Breast epithelium (tissue), 4 donors: ENCODE measurements around the gene AHDC1. TPM values are rescaled to one million over a fixed set of nuclear protein-coding genes. Genes with fewer than 3 reads are reported as not detected.
"Not testable (repeated sequence)": the region's sequence is repeated elsewhere in the genome, so short reads cannot be mapped to it uniquely, and the experiment has no call there.

Experiments used
- DNase-seq, 2 donors: peaks; one replicate each; pipeline ENCODE4 v3.0.0-alpha.2; 2019; ENCODE audit warnings: low spot score in 2 of 2
- H3K27ac ChIP-seq, 2 donors: fragments of 200-600 bp; sonication (generic) in 1 of 2; one replicate each; pipeline ENCODE4 v1.5.1; 2016 to 2019; ENCODE audit warnings: mild to moderate bottlenecking in 1 of 2
- H3K27me3 ChIP-seq, 2 donors: fragments of 200-600 bp; sonication (generic) in 1 of 2; one replicate each; pipeline versions ENCODE4 v1.5.1 to v1.6.0; 2017 to 2019; ENCODE audit warnings: control low read depth in 1 of 2, mild to moderate bottlenecking in 1 of 2
- H3K36me3 ChIP-seq: fragments of 200-600 bp; one replicate; pipeline ENCODE4 v1.5.1; 2019
- H3K4me1 ChIP-seq, 2 donors: fragments of 200-600 bp; sonication (generic); one replicate each; pipeline ENCODE4 v1.5.1; 2016 to 2019; ENCODE audit warnings: control low read depth in 1 of 2
- H3K4me3 ChIP-seq, 3 donors: fragments of 200-600 bp; sonication (generic); 1 replicate in 2 of 3; 2 replicates in 1 of 3; pipeline ENCODE4 v1.5.1; 2016 to 2019; ENCODE audit warnings: mild to moderate bottlenecking in 3 of 3, moderate library complexity in 2 of 3
- H3K9me3 ChIP-seq, 2 donors: fragments of 200-600 bp; sonication (generic) in 1 of 2; one replicate each; pipeline ENCODE4 v1.5.1; 2016 to 2019; ENCODE audit warnings: control low read depth in 1 of 2
- POLR2A ChIP-seq: fragments of 450-650 bp; IDR thresholded peaks from one replicate; pipeline ENCODE4 v1.6.1; 2016; ENCODE audit warnings: antibody characterized with exemption, mild to moderate bottlenecking, moderate library complexity
- POLR2AphosphoS5 ChIP-seq, 3 donors: sonication (generic); formaldehyde crosslinking; IDR thresholded peaks; one replicate each; pipeline ENCODE4 v1.6.1; 2017; ENCODE audit warnings: antibody characterized with exemption in 3 of 3
- intact Hi-C: fragments of 100-400 bp; cut with DNase I; formaldehyde crosslinking; loops from one replicate; pipeline ENCODE4 v1.15.1; 2023; ENCODE audit warnings: low total_unique reads
- total RNA-seq, 3 donors: library from RNA; depleted of rRNA; stranded (reverse); fragments of >200 nt; gene quantifications; one replicate each; pipeline ENCODE4 v1.1.0, GENCODE V29; 2016
- TF ChIP-seq, protein P1 (sequence below), 3 donors: fragments of 450-650 bp; IDR thresholded peaks; one replicate each; pipeline ENCODE4 v1.5.1; 2016 to 2017; ENCODE audit warnings: antibody characterized with exemption in 3 of 3, mild to moderate bottlenecking in 3 of 3, moderate library complexity in 3 of 3

The AHDC1 gene
- total RNA-seq, 3 donors from 2014 or later: 10.7 to 17.1 (median 15.4) TPM

GRCh38 chr1:27503844-27504587 is 99.9 kb downstream of the AHDC1 start:
- H3K27ac ChIP-seq: peak overlapping the region; percentile 92 to 100
- H3K4me3 ChIP-seq: peak overlapping the region; percentile 1 to 50 (median 13)
- H3K4me1 ChIP-seq: peaks cover 19 to 21% of the 10 kb centered on the region in 2 donors
- intact Hi-C loops: no loop called here
- no peaks in the 10 kb centered on the region for H3K27me3 ChIP-seq
- DNase-seq: no peak
- no peaks in the 10 kb centered on the region for H3K36me3 ChIP-seq
- no peaks in the 10 kb centered on the region for H3K9me3 ChIP-seq
- TF ChIP-seq POLR2AphosphoS5 (IDR thresholded peaks at IDR 0.05) (no peak), POLR2A (no peak)
- TF ChIP-seq, protein P1, sequence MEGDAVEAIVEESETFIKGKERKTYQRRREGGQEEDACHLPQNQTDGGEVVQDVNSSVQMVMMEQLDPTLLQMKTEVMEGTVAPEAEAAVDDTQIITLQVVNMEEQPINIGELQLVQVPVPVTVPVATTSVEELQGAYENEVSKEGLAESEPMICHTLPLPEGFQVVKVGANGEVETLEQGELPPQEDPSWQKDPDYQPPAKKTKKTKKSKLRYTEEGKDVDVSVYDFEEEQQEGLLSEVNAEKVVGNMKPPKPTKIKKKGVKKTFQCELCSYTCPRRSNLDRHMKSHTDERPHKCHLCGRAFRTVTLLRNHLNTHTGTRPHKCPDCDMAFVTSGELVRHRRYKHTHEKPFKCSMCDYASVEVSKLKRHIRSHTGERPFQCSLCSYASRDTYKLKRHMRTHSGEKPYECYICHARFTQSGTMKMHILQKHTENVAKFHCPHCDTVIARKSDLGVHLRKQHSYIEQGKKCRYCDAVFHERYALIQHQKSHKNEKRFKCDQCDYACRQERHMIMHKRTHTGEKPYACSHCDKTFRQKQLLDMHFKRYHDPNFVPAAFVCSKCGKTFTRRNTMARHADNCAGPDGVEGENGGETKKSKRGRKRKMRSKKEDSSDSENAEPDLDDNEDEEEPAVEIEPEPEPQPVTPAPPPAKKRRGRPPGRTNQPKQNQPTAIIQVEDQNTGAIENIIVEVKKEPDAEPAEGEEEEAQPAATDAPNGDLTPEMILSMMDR (IDR thresholded peaks at IDR 0.05): no peak

GRCh38 chr1:27503033-27503432 is 100.9 kb downstream of the AHDC1 start:
- DNase-seq: no peak
- no peaks in the 10 kb centered on the region for H3K9me3 ChIP-seq
- H3K36me3 ChIP-seq: no peaks in the 10 kb centered on the region
- no peaks in the 10 kb centered on the region for H3K27me3 ChIP-seq
- peak overlapping the region; percentile 92 to 100 for H3K27ac ChIP-seq
- TF ChIP-seq, protein P1 (IDR thresholded peaks at IDR 0.05): no peak
- TF ChIP-seq POLR2AphosphoS5 (IDR thresholded peaks at IDR 0.05): no peak
- no peak for TF ChIP-seq POLR2A
- intact Hi-C loops: no loop called here
- peaks cover 19 to 21% of the 10 kb centered on the region in 2 donors for H3K4me1 ChIP-seq
- no peak overlapping the region for H3K4me3 ChIP-seq

DNA sequence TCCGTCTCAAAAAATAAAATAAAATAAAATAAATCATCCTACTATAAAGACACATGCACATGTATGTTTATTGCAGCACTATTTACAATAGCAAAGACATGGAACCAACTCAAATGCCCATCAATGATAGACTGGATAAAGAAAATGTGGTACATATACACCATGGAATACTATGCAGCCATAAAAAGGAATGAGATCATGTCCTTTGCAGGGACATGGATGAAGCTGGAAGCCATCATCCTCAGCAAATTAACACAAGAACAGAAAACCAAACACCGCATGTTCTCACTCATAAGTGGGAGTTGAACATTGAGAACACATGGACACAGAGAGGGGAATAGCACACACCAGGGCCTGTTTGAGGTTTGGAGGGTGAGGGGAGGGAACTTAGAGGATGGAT is 102.8 kb downstream of the AHDC1 start:
- DNase-seq, intact Hi-C loops: not testable (repeated sequence)
- H3K4me1 ChIP-seq: peaks cover 19 to 21% of the 10 kb centered on the region in 2 donors

GRCh38 chr1:27499142-27499541 is 104.8 kb downstream of the AHDC1 start:
- Histone ChIP-seq H3K36me3 (no peaks in the 10 kb centered on the region), H3K27me3 (no peaks in the 10 kb centered on the region), H3K9me3 (no peaks in the 10 kb centered on the region), H3K4me3 (no peak overlapping the region), H3K27ac (no peak overlapping the region), H3K4me1 (peaks cover 5% of the 10 kb centered on the region in 2 donors)
- no peak for DNase-seq
- intact Hi-C loops: no loop called here
- no peak for TF ChIP-seq POLR2A

More for the DNA sequence above, 102.8 kb downstream of the AHDC1 start:
- not testable (repeated sequence) for H3K27me3 ChIP-seq, H3K36me3 ChIP-seq, H3K27ac ChIP-seq, H3K9me3 ChIP-seq, H3K4me3 ChIP-seq

DNA sequence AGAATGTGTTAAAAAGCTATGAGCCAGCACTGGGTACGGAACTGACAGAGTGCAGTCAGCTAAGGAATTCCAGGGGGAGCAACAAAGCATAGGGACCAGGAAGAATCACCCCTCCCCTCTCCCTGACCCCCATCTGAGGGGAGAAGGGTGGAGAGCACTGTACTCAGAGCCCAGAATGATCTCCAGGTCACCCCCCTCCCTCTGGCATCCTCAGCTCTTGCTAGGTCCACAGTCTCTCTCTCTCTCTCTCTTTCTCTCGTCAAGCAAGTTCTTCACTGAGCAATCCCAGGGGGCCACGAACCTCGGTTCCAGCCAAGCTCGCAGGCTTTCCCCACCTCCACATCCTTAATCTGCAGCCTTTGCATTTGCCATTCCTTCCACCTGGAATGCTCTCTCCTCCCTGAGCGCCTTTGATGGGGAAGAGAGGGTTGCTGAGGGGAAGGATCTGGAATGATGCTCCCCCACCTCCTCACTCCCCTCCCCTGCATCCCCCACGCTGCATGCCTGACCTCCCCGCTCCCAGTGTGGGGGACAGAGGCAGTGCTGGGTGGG is 107.3 kb downstream of the AHDC1 start:
- no peak for DNase-seq
- Histone ChIP-seq H3K4me1 (peaks cover 5 to 9% of the 10 kb centered on the region in 2 donors), H3K27ac (peak overlapping the region; percentile 33 to 69), H3K4me3 (peak overlapping the region in 2 of 3 donors; percentile 13 to 47), H3K27me3 (no peaks in the 10 kb centered on the region), H3K9me3 (no peaks in the 10 kb centered on the region), H3K36me3 (no peaks in the 10 kb centered on the region)
- intact Hi-C loops: no loop called here
- no peak for TF ChIP-seq POLR2AphosphoS5 (IDR thresholded peaks at IDR 0.05)
- TF ChIP-seq, protein P1 (IDR thresholded peaks at IDR 0.05): peak in 1 of 3 donors; percentile 25

GRCh38 chr1:27492796-27493195 is 111.1 kb downstream of the AHDC1 start:
- Histone ChIP-seq H3K4me1 (peaks cover 7 to 12% of the 10 kb centered on the region in 2 donors), H3K36me3 (no peaks in the 10 kb centered on the region), H3K9me3 (no peaks in the 10 kb centered on the region), H3K27me3 (no peaks in the 10 kb centered on the region), H3K27ac (peak overlapping the region; percentile 99 to 100), H3K4me3 (no peak overlapping the region)
- intact Hi-C loops: no loop called here
- TF ChIP-seq, protein P1 (IDR thresholded peaks at IDR 0.05): no peak
- TF ChIP-seq POLR2AphosphoS5 (IDR thresholded peaks at IDR 0.05) (no peak), POLR2A (no peak)
- DNase-seq: no peak
